ENCODE results near the gene STRN. TPM values are rescaled to one million over a fixed set of nuclear protein-coding genes. Genes with fewer than 3 reads are reported as not detected.

Gene STRN
- total and polyA plus RNA-seq, 2 of the 13 experiments (the other 11 are each of a cell fraction or from before 2014, with no cell fraction given) = 10.4 to 19.3 TPM

GRCh38 chr2:36967236-36967876 is 1.0 kb upstream of the STRN start:
- ATAC-seq (peak; percentile 4; the same call in 2 of the 3 replicates), FAIRE-seq (no peak), DNase-seq (ENCODE audit: low spot score) (peak; percentile 58)
- peak overlapping the region; percentile 69 to 97 (median 84) for H3K4me3 ChIP-seq (replicated peaks in 1 of 3; ENCODE audit: insufficient read depth in 1 of 3, low read depth in 2 of 3, low read length in 3 of 3)
- H4K20me1 ChIP-seq (ENCODE audit: insufficient read depth, low read length) = no peaks in the 10 kb centered on the region
- intact Hi-C loops (cut with micrococcal nuclease; ENCODE audit: unreplicated experiment) = loop anchor here (1.0 to 5.0 kb wide), 3 partner anchors 21 to 115 kb away; partner anchors contain the start of genes GPATCH11 and HEATR5B
- in situ Hi-C loops (cut with HindIII; ENCODE audit: extremely low pct_ligation_motif_present, low pct_unique_long_range_greater_than_20kb) = no loop called here
- 1% methylated on average over 15 of the region's 15 CpGs for WGBS (ENCODE audit: low lambda C conversion rate)
- peaks cover 20% of the 10 kb centered on the region for H3K79me2 ChIP-seq (ENCODE audit: insufficient read depth, low read length)
- POLR2A ChIA-PET = interaction anchor here (0.7 to 1.2 kb wide), 2 partner anchors 8 to 9 kb away, joined by 3 read pairs; no protein-coding TSS in a partner anchor
- no peaks in the 10 kb centered on the region for H3K9me3 ChIP-seq (ENCODE audit: low read length)
- TSS peak; percentile 90 for BruUV-seq (replicated peaks)
- H3K4me2 ChIP-seq (ENCODE audit: low read depth, low read length) = peak overlapping the region; percentile 95
- H2AFZ ChIP-seq (ENCODE audit: low read length) = peak overlapping the region; percentile 90
- CTCF ChIA-PET (ENCODE audit: low intra/inter-chr PET ratio, low total read pairs) = no interaction called here
- peak overlapping the region; percentile 80 for H3K9ac ChIP-seq (ENCODE audit: insufficient read depth, low read depth, low read length)
- no peaks in the 10 kb centered on the region for H3K36me3 ChIP-seq (replicated peaks in 1 of 2; ENCODE audit: control insufficient read depth in 1 of 2, insufficient read depth in 2 of 2, low read length in 2 of 2)
- H3K27ac ChIP-seq (ENCODE audit: extremely low read length, insufficient read depth, low read length) = peak overlapping the region; percentile 77
- no peaks in the 10 kb centered on the region; a peak in 1 of 5 replicates for H3K27me3 ChIP-seq (ENCODE audit: control insufficient read depth in 1 of 2, insufficient read depth in 2 of 2, low read length in 2 of 2)
- H3K4me1 ChIP-seq (ENCODE audit: insufficient read depth, low read length) = peaks cover 41% of the 10 kb centered on the region
- TF ChIP-seq DRAP1 (CRISPR knock-in tag; IDR thresholded peaks at IDR 0.05) = no peak
- no peak for TF ChIP-seq ZNF333 (CRISPR knock-in tag; IDR thresholded peaks at IDR 0.05; ENCODE audit: borderline replicate concordance)
- TF ChIP-seq RARA (CRISPR knock-in tag; IDR thresholded peaks at IDR 0.05) = peak; percentile 51; the same call in 1 of the 2 replicates
- TF ChIP-seq FOXO1 (CRISPR knock-in tag; IDR thresholded peaks at IDR 0.05) = 0 out of 2 replicates have a peak, but pooled peaks have one; percentile 10
- TF ChIP-seq ZNF34 (CRISPR knock-in tag; IDR thresholded peaks at IDR 0.05; ENCODE audit: borderline replicate concordance) = 0 out of 2 replicates have a peak, but pooled peaks have one; percentile 79
- 0 out of 2 replicates have a peak, but pooled peaks have one; percentile 20 for TF ChIP-seq HNF4A (CRISPR knock-in tag; IDR thresholded peaks at IDR 0.05)
- TF ChIP-seq NFIC (IDR thresholded peaks at IDR 0.05; ENCODE audit: low read length) = 0 out of 2 replicates have a peak, but pooled peaks have one; percentile 30
- TF ChIP-seq ATF1 (CRISPR knock-in tag; IDR thresholded peaks at IDR 0.05) = peak; percentile 61; the same call in 1 of the 2 replicates
- TF ChIP-seq ZBTB44 (CRISPR knock-in tag; IDR thresholded peaks at IDR 0.05) = no peak
- TF ChIP-seq HMGXB3 (CRISPR knock-in tag; IDR thresholded peaks at IDR 0.05; ENCODE audit: borderline replicate concordance) = peak; percentile 51; the same call in 1 of the 2 replicates
- no peak for TF ChIP-seq BCL3 (CRISPR knock-in tag; IDR thresholded peaks at IDR 0.05)
- peak; percentile 72; the same call in 1 of the 2 replicates for TF ChIP-seq SOX5 (CRISPR knock-in tag; IDR thresholded peaks at IDR 0.05; ENCODE audit: borderline replicate concordance)
- TF ChIP-seq ZNF160 (CRISPR knock-in tag; IDR thresholded peaks at IDR 0.05) = no peak
- TF ChIP-seq HOMEZ (CRISPR knock-in tag; IDR thresholded peaks at IDR 0.05; ENCODE audit: low read depth) = 0 out of 2 replicates have a peak, but pooled peaks have one; percentile 0
